ENCODE results near the gene CAVIN1.
A peak's percentile ranks its signal among the peaks of the same experiment; 100 is the strongest.
"Not testable (repeated sequence)": the region's sequence is repeated elsewhere in the genome, so short reads cannot be mapped to it uniquely, and the experiment has no call there.

Gene CAVIN1

DNA sequence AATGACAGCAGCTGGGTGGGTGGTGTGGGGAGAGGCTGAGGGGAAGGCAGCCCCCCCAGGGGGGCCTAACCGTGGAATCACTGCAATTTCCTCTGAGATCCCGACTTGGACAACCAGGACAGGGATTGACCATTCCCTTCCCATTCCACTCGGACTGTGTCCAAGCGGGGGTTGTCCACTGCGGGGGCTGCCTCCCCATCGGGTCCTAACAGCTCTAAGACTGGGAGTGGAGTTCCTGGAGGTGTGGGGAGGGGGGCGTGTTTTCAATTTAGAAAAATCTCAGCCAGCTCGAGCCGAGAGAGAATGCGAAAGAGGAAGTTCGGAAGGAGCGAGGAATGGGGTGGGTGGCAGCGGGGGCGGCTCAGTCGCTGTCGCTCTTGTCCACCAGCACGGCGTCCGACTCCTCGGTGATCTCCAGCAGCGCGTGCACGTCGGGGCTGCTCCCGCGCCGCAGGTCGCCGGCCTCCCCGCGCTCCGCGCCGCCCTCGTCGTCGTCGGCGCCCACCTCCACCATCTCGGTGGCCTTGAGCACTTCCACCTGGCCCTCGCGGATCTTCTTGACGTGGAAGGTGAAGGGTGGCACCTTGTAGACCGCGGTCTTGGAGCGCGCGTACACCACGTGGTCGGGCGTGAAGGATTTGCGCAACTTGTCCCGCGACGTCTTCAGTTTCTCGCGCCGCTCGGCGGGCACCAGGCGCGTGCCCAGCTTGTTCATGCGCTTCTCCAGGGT lies 18.6 kb downstream of the CAVIN1 start:
- DNase-seq, result no peak

DNA sequence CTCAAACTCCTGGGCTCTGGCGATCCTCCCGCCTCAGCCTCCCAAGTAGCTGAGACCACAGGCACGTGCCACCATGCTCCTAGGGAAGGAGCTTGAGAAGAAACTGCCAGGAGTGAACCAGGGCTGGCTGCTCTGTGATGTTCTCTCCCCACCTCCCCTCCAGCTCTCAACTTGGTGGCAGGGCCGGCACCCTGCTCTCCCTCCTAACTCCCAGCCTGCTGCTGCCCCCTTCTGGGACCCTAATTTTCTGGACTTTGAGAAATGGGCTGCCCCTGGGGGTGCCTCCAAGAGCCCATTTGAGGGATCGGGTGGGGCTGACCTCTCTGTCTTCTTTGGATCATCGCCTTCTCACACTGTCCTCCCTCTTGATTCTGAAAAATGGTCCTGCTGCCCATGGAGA lies 19.9 kb downstream of the CAVIN1 start:
- DNase-seq, result no peak

DNA sequence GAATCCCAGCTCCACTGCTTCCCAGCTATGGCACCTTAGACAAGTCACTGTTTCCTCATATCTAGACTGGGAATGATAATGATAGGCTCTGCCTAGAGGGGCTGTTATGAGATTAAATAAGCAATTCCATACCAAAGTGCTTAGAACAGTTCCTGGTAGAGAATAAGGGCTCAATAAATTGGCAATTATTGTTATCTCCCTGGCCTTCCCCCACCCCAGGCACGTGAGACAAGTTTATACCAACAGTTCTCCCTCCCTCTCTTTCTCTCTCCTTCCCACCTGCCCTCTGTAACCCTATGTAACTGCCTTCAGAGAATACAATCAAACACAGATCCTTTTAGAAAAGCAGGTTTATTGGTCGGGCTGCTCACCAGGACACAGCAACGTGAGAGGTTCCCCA lies 20.9 kb downstream of the CAVIN1 start:
- DNase-seq, result no peak

DNA sequence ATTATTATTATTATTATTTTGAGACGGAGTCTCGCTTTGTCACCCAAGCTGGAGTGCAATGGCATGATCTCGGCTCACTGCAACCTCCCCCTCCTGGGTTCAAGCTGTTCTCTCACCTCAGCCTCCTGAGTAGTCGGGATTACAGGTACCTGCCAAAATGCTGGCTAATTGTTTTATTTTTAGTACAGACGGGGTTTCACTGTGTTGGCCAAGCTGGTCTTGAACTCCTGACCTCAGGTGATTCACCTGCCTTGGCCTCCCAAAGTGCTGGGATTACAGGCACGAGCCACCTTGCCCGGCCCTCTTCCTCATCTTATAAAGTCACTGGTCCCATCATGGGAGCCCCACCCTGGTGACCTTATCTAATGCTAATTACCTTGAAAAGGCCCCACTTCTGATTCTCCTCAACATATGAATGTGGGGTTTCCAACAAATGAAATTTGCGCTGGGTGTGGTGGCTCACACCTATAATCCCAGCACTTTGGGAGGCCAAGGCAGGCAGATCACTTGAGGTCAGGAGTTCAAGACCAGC lies 22.1 kb downstream of the CAVIN1 start:
- DNase-seq, result not testable (repeated sequence)

DNA sequence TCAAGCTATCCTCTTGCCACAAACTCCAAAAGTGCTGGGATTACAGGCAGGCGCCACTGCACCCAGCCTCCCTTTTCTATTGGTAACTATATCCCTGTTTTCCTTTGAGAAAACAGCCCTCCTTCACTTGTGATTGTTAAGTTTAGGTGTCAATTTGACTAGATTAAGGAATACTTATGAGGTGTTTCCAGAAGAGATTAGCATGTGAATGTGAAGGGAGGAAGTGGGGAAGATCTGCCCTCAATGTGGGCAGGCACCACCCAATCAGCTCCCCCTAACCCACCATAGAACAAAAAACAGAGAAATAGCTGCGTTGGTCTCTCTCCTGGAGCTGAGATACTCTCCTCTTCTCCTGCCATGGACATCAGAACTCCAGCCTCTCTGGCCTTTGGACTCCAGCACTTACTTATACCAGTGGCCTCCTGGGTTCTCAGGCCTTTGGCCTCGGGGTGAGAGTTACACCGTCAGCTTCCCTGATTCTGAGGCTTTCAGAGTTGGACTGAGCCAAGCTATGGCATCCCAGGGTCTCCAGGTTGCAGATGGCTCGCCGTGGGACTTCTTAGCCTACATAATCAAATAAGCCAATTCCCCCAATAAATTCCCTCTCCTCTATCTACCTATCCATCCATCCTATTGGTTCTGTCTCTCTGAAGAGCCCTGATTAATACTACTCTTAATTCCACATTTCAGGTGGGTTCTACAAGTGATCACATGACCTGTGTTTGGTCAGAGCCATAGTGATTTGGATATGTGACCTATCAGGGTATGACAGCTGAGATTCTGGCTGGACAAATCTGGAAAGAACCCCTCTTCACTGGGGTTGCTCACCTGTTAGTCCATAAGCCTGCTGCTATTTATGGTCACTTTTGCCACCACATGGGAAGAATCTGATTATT lies 22.9 kb downstream of the CAVIN1 start:
- no peak for DNase-seq

DNA sequence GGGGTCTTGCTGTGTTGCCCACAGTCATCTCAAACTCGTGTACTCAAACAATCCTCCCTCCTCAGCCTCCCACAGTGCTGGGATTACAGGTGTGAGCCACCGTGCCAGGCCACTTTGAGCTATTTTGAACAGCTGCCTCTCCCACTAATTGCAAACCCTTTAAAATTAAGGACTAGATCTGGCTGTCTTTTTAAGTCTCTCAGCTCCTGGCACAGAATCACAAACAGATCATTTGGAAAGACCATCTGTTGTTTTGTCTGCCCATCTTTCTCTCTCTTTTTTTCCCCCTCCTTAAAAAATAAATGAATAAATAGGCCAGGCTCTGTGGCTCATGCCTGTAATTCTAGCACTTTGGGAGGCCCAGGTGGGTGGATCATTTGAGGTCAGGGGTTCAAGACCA lies 23.9 kb downstream of the CAVIN1 start:
- no peak for DNase-seq

DNA sequence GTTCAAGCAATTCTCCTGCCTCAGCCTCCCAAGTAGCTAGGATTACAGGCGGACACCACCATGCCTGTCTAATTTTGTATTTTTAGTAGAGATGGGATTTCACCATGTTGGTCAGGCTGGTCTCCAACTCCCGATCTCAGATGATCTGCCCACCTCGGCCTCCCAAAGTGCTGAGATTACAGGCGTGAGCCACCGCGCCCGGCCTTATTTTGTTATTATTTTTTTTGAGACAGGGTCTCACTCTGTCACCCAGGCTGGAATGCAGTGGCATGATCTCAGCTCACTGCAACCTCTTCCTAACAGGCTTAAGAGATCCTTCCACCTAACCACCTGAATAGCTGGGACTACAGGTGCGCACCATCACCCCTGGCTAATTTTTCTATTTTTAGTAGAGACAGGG lies 27.5 kb downstream of the CAVIN1 start:
- not testable (repeated sequence) for DNase-seq

DNA sequence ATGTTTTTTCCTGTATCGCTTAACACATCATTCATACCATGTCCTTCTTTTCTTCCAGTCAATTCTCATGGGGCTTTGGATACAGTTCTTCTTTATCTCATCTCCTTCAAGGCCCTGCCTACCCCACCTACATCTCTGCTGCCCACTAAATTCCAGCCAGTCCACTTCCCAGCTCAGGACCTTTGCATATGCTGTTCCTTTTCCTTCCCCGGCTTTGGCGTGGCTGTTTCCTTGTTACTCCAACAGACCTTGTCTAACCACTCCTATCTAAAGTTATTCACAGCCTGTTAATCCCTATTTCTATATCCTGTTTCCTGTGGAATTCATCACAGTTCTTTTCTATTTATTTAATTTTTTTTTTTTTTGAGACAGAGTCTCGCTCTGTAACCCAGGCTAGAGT lies 28.2 kb downstream of the CAVIN1 start:
- DNase-seq, result no peak

DNA sequence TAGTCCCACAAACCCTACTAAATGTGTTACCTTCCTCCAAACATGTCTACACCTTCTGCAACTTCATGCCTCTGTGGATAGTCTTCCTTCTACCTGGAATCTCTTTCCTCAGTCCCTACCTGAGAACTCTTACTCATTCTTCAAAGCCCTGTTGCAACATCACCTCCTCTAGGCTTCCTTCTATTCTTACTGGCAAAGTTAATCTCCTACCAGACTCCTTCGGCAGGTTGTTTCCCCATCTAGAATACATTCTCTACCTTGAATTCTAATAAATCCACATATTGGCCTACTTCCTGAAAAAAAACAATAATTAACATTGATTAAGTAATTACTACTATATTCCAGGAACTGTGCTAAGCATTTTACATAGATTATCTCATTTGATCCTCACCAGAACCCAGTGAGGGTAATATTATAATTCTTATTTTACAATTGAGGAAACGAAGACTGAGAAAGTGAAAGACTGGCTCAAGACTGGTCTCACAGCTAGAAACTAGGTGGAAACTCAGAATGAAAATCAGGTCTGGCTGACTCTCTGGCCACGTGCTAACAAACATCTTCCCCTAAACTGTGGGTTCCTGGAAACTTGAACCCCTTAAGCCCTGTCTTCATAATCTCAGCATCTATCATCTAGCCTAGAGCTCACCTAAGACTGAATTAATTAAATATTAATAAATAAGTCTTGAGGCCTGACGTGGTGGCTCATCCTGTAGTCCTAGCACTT lies 30.2 kb downstream of the CAVIN1 start:
- no peak for DNase-seq

DNA sequence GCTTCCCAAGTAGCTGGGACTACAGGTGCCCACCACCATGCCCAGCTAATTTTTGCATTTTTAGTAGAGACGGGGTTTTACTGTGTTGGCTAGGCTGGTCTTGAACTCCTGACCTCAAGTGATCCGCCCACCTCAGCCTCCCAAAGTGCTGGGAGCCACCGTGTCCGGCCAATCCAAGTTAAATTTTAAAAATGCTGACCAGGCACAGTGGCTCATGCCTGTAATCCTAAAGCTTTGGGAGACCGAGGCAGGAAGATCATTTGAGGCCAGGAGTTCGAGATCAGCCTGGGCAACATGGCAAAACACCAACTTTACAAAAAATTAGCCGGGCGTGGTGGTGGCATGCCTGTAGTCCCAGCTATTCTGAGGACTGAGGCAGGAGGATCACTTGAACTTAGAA lies 31.6 kb downstream of the CAVIN1 start:
- DNase-seq, result not testable (repeated sequence)

DNA sequence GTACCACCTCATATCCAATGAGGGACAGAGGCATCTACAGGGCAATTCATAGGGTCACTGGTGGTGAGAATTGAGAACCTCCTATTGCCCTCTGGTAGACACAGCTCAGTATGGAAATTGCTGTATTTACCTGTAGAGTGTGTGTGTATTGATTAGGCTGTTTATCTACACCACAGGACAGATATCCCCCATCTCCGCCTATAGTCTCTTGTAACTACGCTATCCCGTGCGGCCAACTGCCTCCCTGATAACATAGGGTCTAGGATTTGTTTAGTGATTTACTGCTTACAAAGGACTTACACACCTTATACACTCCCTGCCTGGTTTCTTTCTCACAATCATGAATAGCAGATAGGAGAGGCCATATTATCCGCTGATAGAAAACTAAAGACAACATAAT lies 33.2 kb downstream of the CAVIN1 start:
- DNase-seq, result no peak

DNA sequence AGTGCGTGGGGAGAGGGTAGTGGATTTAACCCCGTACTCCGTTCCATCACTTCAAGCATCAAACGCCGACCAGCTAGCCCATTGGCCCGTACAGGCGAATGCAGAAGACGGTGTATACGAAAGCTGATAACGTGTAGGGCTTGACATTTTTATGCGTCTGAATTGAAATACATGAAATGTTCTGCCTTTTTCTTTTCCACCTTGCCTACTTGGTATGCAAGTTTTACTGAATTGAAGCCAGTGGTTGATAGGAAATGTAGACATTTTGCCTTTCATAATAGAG lies 34.0 kb downstream of the CAVIN1 start:
- no peak for DNase-seq

DNA sequence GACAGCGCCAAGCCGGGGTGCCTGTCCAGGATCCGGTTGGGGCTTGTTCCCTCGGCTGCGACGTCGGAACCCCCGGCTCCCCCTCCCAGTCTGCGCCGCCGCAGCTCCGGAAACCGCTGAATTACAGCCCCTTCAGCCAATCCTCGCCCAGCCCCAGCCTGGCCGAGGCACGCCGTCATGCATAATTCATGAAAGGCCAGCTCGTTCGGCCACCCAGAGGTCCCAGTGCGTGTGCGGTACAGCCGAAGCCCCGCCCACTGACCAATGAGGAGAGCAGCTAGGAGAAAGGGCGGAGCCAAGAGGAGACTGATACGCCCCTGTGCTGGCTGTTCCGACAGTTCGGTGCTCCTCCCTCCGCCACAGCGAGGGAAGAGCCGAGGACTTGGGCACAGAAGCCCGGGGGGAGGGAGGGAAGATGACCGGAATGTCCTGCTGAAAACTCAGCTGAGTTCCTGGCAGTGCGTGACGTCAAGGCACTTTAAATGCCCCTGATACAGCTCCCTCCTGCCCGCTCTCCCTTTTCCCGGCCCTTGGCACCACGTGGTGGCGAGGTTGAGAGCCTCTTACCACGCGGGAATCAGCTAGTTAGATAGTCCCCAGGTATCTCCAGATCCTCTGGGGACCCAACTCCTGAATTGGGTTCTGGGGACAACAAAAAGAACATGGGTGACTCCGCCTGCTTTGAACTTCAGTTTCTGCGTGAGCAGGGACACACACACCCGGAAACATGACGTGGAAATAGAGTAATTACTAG lies 34.5 kb downstream of the CAVIN1 start, which contains the start of gene STAT3:
STAT3 (minus strand) TSS at position 62 of the 754 bp plus-strand sequence. CDS start 39,926 bp downstream, outside the sequence.
- peak; percentile 100 for DNase-seq

DNA sequence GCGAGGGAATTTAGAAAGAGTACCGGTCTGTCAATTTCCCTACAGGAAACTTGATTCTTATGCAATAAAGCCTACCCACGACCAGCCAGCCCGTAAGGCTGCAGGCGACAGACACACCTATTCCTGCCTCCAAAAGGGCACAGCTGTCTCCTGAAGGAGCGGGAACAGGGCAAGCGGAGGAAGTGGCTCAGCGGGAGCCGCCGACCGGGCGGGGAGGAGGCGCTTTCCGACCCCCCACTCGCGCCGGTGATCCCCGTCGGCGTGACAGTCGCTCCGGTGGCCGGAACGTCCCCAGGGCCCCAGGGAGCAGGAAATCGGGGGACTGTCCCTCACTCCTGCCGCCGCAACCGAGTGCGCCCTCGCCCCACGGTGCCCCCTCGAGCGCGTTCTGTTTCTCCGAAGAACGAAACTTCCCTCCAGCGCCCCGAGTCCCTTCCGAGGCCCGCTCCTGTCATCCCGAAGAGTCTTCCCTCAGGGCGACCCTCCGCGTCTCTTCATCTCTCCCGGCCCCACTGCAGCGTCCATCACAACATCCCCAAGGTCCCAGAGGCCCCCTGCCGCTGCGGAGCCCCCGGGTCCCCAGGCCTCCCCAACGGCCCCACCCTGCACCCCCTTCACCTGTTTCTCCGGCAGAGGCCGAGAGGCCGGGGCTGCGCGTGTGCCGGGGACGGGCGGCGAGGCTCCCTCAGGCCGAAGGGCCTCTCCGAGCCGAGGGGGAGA lies 35.2 kb downstream of the CAVIN1 start:
- DNase-seq, result no peak

DNA sequence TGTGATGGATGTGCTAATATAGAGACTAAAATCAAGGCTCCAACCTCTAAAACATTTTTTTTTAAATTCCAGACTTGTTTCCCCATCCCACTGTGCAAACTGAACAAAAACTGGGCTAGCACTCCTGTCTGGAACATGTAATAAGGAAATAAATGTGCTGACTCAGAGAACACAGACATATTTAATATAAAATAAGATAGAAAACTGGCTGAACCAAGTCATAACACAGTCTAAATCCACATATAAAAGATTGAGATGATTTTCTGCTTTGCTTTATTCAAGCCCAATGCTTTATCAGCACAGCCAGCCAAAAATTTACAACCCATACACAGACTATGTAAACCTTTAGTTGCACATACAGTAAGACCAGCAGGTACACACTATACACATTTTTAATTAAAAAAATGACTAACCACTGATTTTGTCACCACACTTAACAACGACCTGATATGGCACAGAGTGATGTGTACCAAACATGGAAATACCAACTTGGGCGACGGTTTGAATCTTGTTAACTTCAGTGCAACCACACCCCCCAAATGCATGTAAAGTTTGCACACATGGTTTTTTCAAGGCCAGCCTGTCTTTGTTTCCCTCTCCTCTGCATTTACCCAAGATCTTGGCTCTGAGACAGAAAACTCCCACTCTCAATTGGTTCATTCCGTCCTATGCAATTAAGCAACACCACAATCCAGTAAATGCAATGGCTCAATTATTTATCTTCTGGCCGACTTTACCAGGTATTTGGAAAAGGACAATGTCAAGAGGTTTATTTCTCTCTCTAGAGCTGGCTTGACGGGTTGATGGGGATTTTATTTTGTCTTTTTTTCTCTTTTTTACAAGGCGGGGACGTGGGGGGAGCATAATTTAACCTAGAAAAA lies 36.0 kb downstream of the CAVIN1 start:
- DNase-seq, result no peak

DNA sequence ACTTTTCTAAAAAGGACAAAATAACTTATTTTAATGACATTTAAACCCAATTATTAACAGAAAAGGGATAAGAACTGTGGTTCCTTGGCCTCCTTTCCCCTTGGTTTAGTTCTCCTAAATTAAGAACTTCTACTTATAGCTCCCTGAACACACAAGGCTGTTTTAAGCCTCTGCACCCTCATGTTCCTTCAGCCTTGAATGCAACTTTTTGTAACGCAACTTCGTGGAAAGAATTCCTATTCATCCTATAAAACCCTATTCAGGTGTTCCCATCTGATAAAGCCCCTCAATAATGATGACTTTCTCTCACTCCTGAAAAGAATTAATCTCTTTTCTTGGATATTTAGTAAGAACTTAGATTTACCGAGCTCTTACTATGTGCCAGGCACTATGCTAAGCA lies 41.2 kb downstream of the CAVIN1 start:
- DNase-seq, result no peak

DNA sequence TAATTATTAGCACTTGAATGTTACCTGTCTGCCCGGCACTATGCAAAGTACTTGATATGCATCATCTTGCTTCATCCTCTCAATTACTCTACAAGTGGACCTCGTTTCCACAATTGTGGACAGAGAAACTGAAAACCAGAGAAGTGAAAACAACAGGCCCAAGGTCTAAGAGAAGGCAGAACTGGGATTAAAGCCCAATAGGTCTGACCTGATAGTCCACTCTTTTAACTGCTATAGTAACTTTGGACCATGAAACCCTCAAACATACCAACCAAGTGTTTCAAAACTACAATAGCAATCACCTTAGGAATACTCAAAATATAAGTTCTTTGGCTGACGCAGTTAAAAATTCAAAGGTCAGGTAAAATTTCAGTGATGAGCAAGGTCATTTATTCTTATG lies 42.1 kb downstream of the CAVIN1 start:
- no peak for DNase-seq

DNA sequence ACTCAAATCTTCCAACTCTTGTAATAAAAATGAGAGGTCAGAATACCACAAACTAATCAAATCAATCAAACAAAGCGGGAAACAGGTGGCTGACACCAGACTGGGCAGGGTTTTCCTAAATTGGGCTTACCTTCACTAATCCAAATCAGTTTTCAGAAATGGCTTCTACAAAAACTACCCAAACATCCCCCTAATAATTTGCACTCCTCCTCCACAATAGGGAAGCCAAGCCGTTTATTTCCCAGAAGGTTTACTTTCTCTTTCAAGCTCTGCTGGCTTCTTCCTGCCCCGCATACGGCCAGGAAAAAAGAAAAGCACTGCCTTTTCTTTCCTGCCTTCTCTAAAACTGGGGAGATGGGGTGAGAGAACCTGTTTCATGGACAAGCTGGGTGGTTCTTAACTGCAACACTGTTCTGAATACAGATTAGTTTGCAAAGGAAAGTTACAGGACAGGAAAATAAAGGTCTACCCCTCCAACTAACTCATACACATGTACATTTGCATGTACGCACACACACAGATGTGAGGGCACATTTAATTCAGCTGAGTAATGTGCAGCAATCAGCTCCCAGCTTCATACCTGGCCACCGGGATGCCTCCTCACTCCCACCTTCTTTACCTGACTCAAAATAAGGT lies 44.0 kb downstream of the CAVIN1 start:
- no peak for DNase-seq

DNA sequence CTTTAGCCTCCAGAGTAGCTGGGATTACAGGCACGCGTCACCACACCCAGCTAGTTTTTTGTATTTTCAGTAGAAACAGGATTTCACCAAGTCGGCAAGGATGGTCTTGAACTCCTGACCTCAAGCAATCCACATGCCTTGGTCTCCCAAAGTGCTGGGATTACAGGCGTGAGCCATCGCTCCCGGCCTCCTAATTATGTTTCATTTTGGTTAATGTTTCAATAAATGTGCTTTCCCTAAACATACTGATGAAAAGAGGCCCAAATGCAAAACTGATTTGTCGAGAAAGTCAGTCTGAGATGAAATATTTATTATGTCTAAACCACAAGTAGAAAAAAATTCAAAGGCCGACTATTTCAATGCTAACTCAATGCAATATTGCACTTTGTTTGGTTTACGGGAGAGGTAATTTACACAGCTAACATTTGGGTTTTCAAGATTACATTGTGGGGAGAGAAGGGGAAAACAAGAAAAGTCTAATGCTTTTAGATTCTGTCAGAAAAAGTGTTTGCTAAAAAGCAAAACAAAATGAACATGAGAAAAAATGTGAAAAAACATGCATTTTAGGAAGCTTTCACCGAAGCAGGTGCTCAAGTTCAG lies 44.6 kb downstream of the CAVIN1 start:
- DNase-seq, result no peak

DNA sequence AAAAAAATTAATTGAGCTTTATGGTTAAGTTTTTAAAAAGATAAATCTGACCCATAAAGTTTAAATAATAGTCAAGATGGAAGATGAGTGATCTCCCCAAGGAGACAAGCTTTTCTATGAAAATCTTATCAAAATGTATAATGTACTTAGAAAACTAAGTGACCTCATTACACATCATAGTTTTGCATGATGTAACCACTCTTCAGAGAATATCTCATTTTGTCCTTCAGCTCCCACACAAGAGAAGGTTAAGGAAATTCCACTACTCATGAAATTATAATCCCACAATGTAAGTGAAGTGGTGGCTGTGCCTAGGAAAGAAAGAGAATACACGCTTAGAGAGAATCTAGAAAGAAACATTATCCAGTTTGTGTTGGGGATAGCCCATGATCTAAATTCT lies 49.2 kb downstream of the CAVIN1 start:
- no peak for DNase-seq

Measured in islet precursor cell (in vitro differentiated cells).